ENCODE measurements around the gene PPP6C.
"Not testable (repeated sequence)": the region's sequence is repeated elsewhere in the genome, so short reads cannot be mapped to it uniquely, and the experiment has no call there.

Gene PPP6C

DNA sequence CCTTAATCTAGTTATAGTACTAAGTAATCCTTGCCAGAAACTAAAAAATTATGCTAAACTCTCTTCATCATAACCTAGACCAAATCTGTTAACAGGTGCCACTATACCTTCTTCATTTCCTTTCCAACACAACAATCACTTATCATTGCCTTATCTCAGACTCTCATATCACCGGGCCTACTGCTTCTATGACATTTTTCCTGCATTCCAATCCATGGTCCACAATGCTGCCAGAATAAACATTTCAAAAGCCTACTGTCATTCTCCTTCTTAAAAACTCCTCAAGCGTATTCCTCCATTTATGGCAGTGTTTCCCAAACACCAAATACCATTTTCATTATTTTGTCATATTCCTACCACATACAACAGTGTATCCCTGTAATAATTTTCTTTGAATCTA, 6.5 kb downstream of the PPP6C start:
- in situ Hi-C loops (cut with MboI; ENCODE audit: low sequenced_read_pairs): no loop called here

- in situ Hi-C loops (cut with MboI; ENCODE audit: low sequenced_read_pairs): not testable (repeated sequence)
Observed at GRCh38 chr9:125181756-125182155, 7.8 kb downstream of the PPP6C start.

- in situ Hi-C loops (cut with MboI; ENCODE audit: low sequenced_read_pairs): no loop called here
Observed at GRCh38 chr9:125180876-125181275, 8.7 kb downstream of the PPP6C start.

DNA sequence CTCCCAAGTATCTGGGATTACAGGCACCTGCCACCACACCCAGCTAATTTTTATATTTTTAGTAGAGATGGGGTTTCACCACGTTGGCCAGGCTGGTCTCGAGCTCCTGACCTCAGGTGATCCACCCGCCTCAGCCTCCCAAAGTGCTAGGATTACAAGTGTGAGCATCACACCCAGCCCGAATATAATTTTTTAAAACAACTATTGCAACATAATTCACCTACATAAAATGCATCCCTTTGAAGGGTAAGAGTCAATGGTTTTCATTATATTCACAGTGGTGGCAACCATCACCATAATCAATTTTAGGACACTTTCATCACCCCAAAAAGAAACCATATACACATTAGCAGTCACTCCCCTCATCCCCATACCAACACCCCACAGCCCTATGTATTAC, 9.8 kb downstream of the PPP6C start:
- in situ Hi-C loops (cut with MboI; ENCODE audit: low sequenced_read_pairs): not testable (repeated sequence)

GRCh38 chr9:125177888-125178287, 11.7 kb downstream of the PPP6C start:
- in situ Hi-C loops (cut with MboI; ENCODE audit: low sequenced_read_pairs): no loop called here

- in situ Hi-C loops (cut with MboI; ENCODE audit: low sequenced_read_pairs): no loop called here
Observed at GRCh38 chr9:125176636-125177035, 13.0 kb downstream of the PPP6C start.

GRCh38 chr9:125172031-125172755, 17.4 kb downstream of the PPP6C start:
- in situ Hi-C loops (cut with MboI; ENCODE audit: low sequenced_read_pairs): no loop called here

GRCh38 chr9:125169895-125170294, 19.7 kb downstream of the PPP6C start:
- in situ Hi-C loops (cut with MboI; ENCODE audit: low sequenced_read_pairs): no loop called here

- in situ Hi-C loops (cut with MboI; ENCODE audit: low sequenced_read_pairs): no loop called here
Observed at GRCh38 chr9:125166762-125167161, 22.8 kb downstream of the PPP6C start.

DNA sequence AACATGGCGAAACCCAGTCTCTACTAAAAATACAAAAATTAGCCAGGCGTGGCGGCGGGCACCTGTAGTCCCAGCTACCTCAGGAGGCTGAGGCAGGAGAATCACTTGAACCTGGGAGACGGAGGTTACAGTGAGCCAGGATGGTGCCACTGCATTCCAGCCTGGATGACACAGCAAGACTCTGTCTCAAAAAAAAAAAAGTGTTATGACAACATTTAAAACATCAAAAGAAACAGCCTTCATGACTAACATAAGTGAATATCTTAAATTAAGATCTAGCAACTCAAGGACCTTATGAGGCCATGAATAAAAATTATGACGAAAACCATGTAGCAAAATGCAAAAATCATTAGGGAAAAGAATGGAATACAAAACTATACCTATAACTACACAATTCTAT, 26.7 kb downstream of the PPP6C start:
- in situ Hi-C loops (cut with MboI; ENCODE audit: low sequenced_read_pairs): not testable (repeated sequence)

DNA sequence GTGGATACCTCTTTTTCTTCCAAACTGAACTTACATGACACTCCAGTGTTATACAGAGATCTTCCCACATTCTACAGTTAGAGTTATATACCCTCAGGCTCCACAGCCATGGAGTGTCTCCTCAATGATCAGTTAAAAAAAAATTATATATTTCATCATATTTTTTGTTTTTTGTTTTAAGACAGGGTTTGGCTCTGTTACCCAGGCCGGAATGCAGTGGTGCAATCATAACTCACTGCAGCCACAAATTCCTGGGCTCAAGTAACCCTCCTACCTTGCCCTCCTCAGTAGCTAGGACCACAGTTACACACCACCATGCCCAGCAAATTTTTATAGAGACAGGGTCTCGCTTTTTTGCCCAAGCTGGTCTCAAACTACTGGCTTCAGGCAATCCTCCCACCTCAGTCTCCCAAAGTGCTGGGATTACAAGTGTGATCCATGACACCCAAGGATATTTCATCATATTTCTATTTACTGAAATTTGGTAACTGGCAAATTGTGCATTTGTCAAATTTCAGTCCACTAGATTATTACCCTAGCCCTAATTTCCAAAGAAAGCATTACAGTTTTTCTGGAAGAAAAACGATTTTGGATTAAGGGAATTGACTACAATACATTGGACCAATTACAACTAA, 28.2 kb downstream of the PPP6C start:
- in situ Hi-C loops (cut with MboI; ENCODE audit: low sequenced_read_pairs): no loop called here

GRCh38 chr9:125160750-125161149, 28.9 kb downstream of the PPP6C start:
- in situ Hi-C loops (cut with MboI; ENCODE audit: low sequenced_read_pairs): no loop called here

GRCh38 chr9:125156551-125156950, 33.1 kb downstream of the PPP6C start:
- in situ Hi-C loops (cut with MboI; ENCODE audit: low sequenced_read_pairs): no loop called here

DNA sequence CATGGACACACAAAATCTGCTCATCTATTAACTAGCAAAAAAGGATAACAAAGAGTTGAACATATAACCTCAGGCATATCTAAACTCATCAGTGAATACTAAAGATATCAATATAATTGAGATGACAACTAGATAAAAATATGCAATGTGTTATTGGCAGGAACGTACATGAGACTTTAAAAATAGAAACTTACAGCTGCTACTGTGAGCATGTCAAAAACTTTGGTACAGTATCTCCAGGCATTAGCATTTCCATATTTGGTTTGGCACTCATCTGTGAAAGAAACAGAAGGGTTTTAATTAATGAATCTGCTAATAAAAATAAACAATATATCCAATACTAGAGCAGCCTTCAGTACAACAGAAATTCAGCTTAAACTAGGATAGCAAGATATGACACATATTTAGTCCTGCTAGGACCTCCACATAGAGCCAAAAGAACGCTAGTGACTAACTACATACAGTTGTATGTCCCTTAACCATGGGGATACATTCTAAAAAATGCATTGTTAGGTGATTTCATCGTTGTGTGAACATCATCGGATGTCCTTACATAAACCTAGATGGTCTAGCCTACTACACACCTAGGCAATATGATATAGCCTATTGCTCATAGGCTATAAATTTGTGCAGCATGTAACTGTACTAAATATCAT, 35.8 kb downstream of the PPP6C start:
- in situ Hi-C loops (cut with MboI; ENCODE audit: low sequenced_read_pairs): no loop called here

DNA sequence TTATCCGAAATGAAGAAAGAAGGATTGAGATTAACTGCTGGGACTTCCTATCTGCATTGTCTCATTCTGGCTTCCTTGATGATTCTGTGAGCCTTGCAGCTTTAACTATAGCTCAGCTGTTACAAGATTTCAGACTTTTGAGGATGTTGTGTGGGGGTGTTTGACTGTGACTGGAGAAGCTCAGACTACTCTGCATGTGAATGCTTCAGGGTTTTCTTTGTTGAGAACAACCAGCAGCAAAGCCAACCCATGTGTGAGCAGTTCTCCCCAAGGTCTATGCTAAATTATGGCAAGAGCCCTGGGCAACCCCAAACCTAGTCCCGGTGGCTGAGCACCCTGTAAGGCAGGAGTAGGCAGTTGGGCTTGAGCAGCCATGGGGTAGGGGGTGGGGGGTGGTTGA, 37.9 kb downstream of the PPP6C start:
- in situ Hi-C loops (cut with MboI; ENCODE audit: low sequenced_read_pairs): no loop called here

GRCh38 chr9:125150349-125151245, 39.0 kb downstream of the PPP6C start:
- in situ Hi-C loops (cut with MboI; ENCODE audit: low sequenced_read_pairs): no loop called here

GRCh38 chr9:125147401-125147951, 42.1 kb downstream of the PPP6C start:
- in situ Hi-C loops (cut with MboI; ENCODE audit: low sequenced_read_pairs): no loop called here

DNA sequence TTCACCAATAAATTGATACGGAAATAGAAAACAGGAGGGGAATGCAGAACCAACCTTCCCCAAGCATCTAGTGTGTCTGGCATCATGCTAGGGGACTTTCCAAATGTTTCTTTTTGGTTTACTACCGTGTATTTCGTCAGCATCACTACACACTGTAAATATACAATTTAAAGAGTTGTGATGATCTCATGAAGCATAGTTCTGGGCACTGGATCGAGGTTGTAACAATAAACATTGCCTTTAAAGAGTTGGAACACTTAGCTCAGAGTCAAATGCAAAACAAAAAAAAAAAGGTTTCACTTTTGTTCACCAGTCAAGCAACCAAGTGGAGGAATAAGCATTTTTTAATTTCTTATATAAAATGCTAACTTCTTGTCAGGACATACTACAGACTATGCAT, 43.4 kb downstream of the PPP6C start:
- in situ Hi-C loops (cut with MboI; ENCODE audit: low sequenced_read_pairs): no loop called here

DNA sequence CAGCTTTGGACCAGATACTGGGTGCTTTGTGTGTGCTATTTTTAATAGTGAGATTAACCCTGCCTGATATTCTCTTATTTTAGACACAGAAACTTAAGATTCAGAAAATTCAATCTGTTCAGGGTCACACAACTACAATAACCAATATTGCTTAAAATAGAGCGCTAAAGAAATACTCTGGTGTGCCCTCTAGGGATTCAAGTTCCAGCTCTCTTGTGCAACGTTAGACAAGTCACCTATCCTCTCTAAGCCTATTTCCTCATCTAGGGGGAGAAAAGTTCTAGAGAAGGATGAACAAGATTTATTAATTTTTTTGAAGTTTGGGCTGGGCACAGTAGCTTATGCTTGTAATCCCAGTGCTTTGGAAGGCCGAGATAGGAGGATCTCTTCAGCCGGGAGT, 44.2 kb downstream of the PPP6C start:
- in situ Hi-C loops (cut with MboI; ENCODE audit: low sequenced_read_pairs): no loop called here

- in situ Hi-C loops (cut with MboI; ENCODE audit: low sequenced_read_pairs): no loop called here
Observed at GRCh38 chr9:125143377-125144090, 46.1 kb downstream of the PPP6C start, which contains the start of gene SCAI. Gene SCAI, minus strand, starts transcription at chr9:125143528. Its CDS starts 91 bp downstream, at chr9:125143437.
